Activated T-helper 1 cell treated with anti-CD3 and anti-CD28 coated beads, Interleukin-12 subunit alpha, Interleukin-12 subunit beta, Interleukin-2, Interleukin-4 antibody, amounts not matched to agents 30 ng/mL and 10 ng/mL and 1 ng/mL, durations not matched to agents 14 hours and 24 hours and 36 hours (primary cell): ENCODE results near the gene PPIL1. TPM values are rescaled to one million over a fixed set of nuclear protein-coding genes. Genes with fewer than 3 reads are reported as not detected.

Source experiments
- DNase-seq: peaks from one replicate; pipeline ENCODE4 v3.0.0; 2021; ENCODE audit warnings: low spot score
- H3K27ac Mint-ChIP-seq: one replicate; pipeline ENCODE4 v1.8.0; 2021; ENCODE audit warnings: mild to moderate bottlenecking, mixed read lengths
- H3K27me3 Mint-ChIP-seq: one replicate; pipeline ENCODE4 v1.8.0; 2022; ENCODE audit warnings: mild to moderate bottlenecking, moderate library complexity, mixed read lengths; ENCODE audit not compliant: insufficient read depth
- H3K36me3 Mint-ChIP-seq: one replicate; pipeline ENCODE4 v1.8.0; 2021; ENCODE audit warnings: low read depth, mixed read lengths
- H3K4me1 Mint-ChIP-seq: one replicate; pipeline ENCODE4 v1.8.0; 2021; ENCODE audit warnings: low read depth, mixed read lengths
- H3K4me3 Mint-ChIP-seq: one replicate; pipeline ENCODE4 v1.8.0; 2021; ENCODE audit warnings: mild to moderate bottlenecking, moderate library complexity, mixed read lengths
- H3K9me3 Mint-ChIP-seq: one replicate; pipeline ENCODE4 v1.8.0; 2021; ENCODE audit warnings: mixed read lengths
- intact Hi-C: fragments of 100-400 bp; cut with micrococcal nuclease; formaldehyde crosslinking; loops from one replicate; pipeline ENCODE4 v1.15.1; 2024
- total RNA-seq: library from RNA; stranded (reverse); gene quantifications from 2 replicates; pipeline ENCODE4 v1.2.3, GENCODE V29; 2022

Gene PPIL1
- total RNA-seq, 1 donor from 2014 or later = 60.2 TPM

- Mint-ChIP-seq H3K36me3 (no peaks in the 10 kb centered on the region), H3K27me3 (peaks cover 9% of the 10 kb centered on the region), H3K4me1 (no peaks in the 10 kb centered on the region), H3K9me3 (no peaks in the 10 kb centered on the region), H3K27ac (no peak overlapping the region), H3K4me3 (no peak overlapping the region)
- intact Hi-C loops = no loop called here
- DNase-seq = no peak
Observed at GRCh38 chr6:36809941-36810803, 64.4 kb downstream of the PPIL1 start.

GRCh38 chr6:36809156-36809555, 65.4 kb downstream of the PPIL1 start:
- intact Hi-C loops = no loop called here
- Mint-ChIP-seq H3K36me3 (no peaks in the 10 kb centered on the region), H3K27me3 (peaks cover 14% of the 10 kb centered on the region), H3K4me3 (no peak overlapping the region), H3K27ac (no peak overlapping the region), H3K4me1 (no peaks in the 10 kb centered on the region), H3K9me3 (no peaks in the 10 kb centered on the region)
- no peak for DNase-seq

GRCh38 chr6:36808634-36809033, 66.0 kb downstream of the PPIL1 start:
- H3K36me3 Mint-ChIP-seq = no peaks in the 10 kb centered on the region
- DNase-seq = no peak
- no peaks in the 10 kb centered on the region for H3K9me3 Mint-ChIP-seq
- peaks cover 11% of the 10 kb centered on the region for H3K27me3 Mint-ChIP-seq
- intact Hi-C loops = no loop called here
- H3K4me1 Mint-ChIP-seq = no peaks in the 10 kb centered on the region
- no peak overlapping the region for H3K4me3 Mint-ChIP-seq
- H3K27ac Mint-ChIP-seq = no peak overlapping the region

- Mint-ChIP-seq H3K4me3 (no peak overlapping the region), H3K27ac (no peak overlapping the region), H3K36me3 (no peaks in the 10 kb centered on the region), H3K27me3 (peaks cover 14% of the 10 kb centered on the region), H3K4me1 (no peaks in the 10 kb centered on the region), H3K9me3 (no peaks in the 10 kb centered on the region)
- intact Hi-C loops = no loop called here
- no peak for DNase-seq
Observed at GRCh38 chr6:36807750-36808149, 66.9 kb downstream of the PPIL1 start.

GRCh38 chr6:36807143-36807542, 67.5 kb downstream of the PPIL1 start:
- H3K36me3 Mint-ChIP-seq = no peaks in the 10 kb centered on the region
- no peak overlapping the region for H3K4me3 Mint-ChIP-seq
- DNase-seq = no peak
- H3K27me3 Mint-ChIP-seq = peaks cover 12% of the 10 kb centered on the region
- H3K27ac Mint-ChIP-seq = no peak overlapping the region
- no peaks in the 10 kb centered on the region for H3K4me1 Mint-ChIP-seq
- no peaks in the 10 kb centered on the region for H3K9me3 Mint-ChIP-seq
- intact Hi-C loops = no loop called here

- Mint-ChIP-seq H3K27me3 (peaks cover 12% of the 10 kb centered on the region), H3K4me3 (no peak overlapping the region), H3K4me1 (no peaks in the 10 kb centered on the region), H3K36me3 (no peaks in the 10 kb centered on the region), H3K9me3 (no peaks in the 10 kb centered on the region), H3K27ac (no peak overlapping the region)
- intact Hi-C loops = no loop called here
- no peak for DNase-seq
Observed at GRCh38 chr6:36805917-36806316, 68.7 kb downstream of the PPIL1 start.

GRCh38 chr6:36805096-36805797, 69.4 kb downstream of the PPIL1 start:
- H3K4me3 Mint-ChIP-seq = no peak overlapping the region
- no peak overlapping the region for H3K27ac Mint-ChIP-seq
- no peaks in the 10 kb centered on the region for H3K4me1 Mint-ChIP-seq
- H3K36me3 Mint-ChIP-seq = no peaks in the 10 kb centered on the region
- intact Hi-C loops = no loop called here
- no peaks in the 10 kb centered on the region for H3K9me3 Mint-ChIP-seq
- peaks cover 12% of the 10 kb centered on the region for H3K27me3 Mint-ChIP-seq
- no peak for DNase-seq

Other genes starting within 250 kb of the PPIL1 start
- 105 and 107 TPM in 2 replicates for gene CDKN1A, start 196.1 kb downstream of the PPIL1 start, total RNA-seq
- gene RAB44, start 177.0 kb downstream of the PPIL1 start, total RNA-seq = 0.05 and 0.10 TPM in 2 replicates
- gene CPNE5, start 35.4 kb downstream of the PPIL1 start, total RNA-seq = 0.54 and 0.61 TPM in 2 replicates
- 31.5 and 31.8 TPM in 2 replicates for gene C6orf89, start 11.1 kb upstream of the PPIL1 start, total RNA-seq
- not detected in 2 replicates for gene PI16, start 79.9 kb upstream of the PPIL1 start, total RNA-seq
- gene MTCH1, start 111.4 kb upstream of the PPIL1 start, total RNA-seq = 120 and 127 TPM in 2 replicates
- 0.65 and 1.5 TPM in 2 replicates for gene FGD2, start 130.9 kb upstream of the PPIL1 start, total RNA-seq